WERI-Rb-1 (cell line): Measurements from ENCODE around the gene C13orf42.

Source experiments
- DNase-seq: peaks from one replicate; pipeline ENCODE4 v3.0.0-alpha.2; 2020
- H3K27ac ChIP-seq: fragments of 250-450 bp; sonication (Bioruptor Pico); 2 replicates; pipeline ENCODE4 v1.5.1; 2020; ENCODE audit warnings: mild to moderate bottlenecking, moderate library complexity
- H3K27me3 ChIP-seq: fragments of 250-450 bp; sonication (Bioruptor Pico); 2 replicates; pipeline ENCODE4 v1.5.1; 2021; ENCODE audit warnings: mild to moderate bottlenecking, low read depth, moderate library complexity; ENCODE audit not compliant: insufficient read depth, severe bottlenecking
- H3K36me3 ChIP-seq: fragments of 250-450 bp; sonication (Bioruptor Pico); 2 replicates; pipeline ENCODE4 v1.5.1; 2020; ENCODE audit warnings: mild to moderate bottlenecking, moderate library complexity
- H3K4me3 ChIP-seq: 2 replicates; pipeline ENCODE4 v1.5.1; 2011; ENCODE audit warnings: low read depth, mild to moderate bottlenecking, control low read depth, low read length
- H3K9me3 ChIP-seq: fragments of 250-450 bp; sonication (Bioruptor Pico); 2 replicates; pipeline ENCODE4 v1.5.1; 2021; ENCODE audit warnings: mild to moderate bottlenecking, moderate library complexity; ENCODE audit not compliant: severe bottlenecking
- CTCF ChIP-seq: IDR thresholded peaks from 2 replicates; pipeline ENCODE4 v1.5.1; 2011; ENCODE audit warnings: low read depth, mild to moderate bottlenecking, control low read depth, inconsistent platforms, low read length

Gene C13orf42

GRCh38 chr13:51033421-51034185 lies 77.5 kb downstream of the C13orf42 start:
- no peaks in the 10 kb centered on the region for H3K27me3 ChIP-seq
- H3K36me3 ChIP-seq: no peaks in the 10 kb centered on the region
- no peaks in the 10 kb centered on the region for H3K9me3 ChIP-seq
- DNase-seq: no peak
- no peak overlapping the region for H3K4me3 ChIP-seq
- no peak overlapping the region for H3K27ac ChIP-seq
- TF ChIP-seq CTCF: no peak

- no peak overlapping the region for H3K27ac ChIP-seq
- no peak overlapping the region for H3K4me3 ChIP-seq
- no peaks in the 10 kb centered on the region for H3K27me3 ChIP-seq
- H3K36me3 ChIP-seq: no peaks in the 10 kb centered on the region
- TF ChIP-seq CTCF: no peak
- H3K9me3 ChIP-seq: no peaks in the 10 kb centered on the region
- DNase-seq: no peak
These were observed 78.2 kb downstream of the C13orf42 start for GRCh38 chr13:51032831-51033230.
